ENCODE results near the gene PLCXD1.
"Not testable (repeated sequence)": the region's sequence is repeated elsewhere in the genome, so short reads cannot be mapped to it uniquely, and the experiment has no call there.

GRCh38 chrX:264006-264405 lies 17.2 kb upstream of the PLCXD1 start:
- not testable (repeated sequence) for TF ChIP-seq CTCF (IDR thresholded peaks at IDR 0.05); POLR2AphosphoS5 (IDR thresholded peaks at IDR 0.05; ENCODE audit: insufficient read depth in 1 of 2, low read depth in 1 of 2); POLR2A (IDR thresholded peaks at IDR 0.05)

Measured in vagina (tissue), 2 donors.